ENCODE results near the gene SCAF1. TPM values are rescaled to one million over a fixed set of nuclear protein-coding genes. Genes with fewer than 3 reads are reported as not detected.
"Not testable (repeated sequence)": the region's sequence is repeated elsewhere in the genome, so short reads cannot be mapped to it uniquely, and the experiment has no call there.

The SCAF1 gene
- total RNA-seq, 1 experiment from 2014 or later: 37.0 TPM

DNA sequence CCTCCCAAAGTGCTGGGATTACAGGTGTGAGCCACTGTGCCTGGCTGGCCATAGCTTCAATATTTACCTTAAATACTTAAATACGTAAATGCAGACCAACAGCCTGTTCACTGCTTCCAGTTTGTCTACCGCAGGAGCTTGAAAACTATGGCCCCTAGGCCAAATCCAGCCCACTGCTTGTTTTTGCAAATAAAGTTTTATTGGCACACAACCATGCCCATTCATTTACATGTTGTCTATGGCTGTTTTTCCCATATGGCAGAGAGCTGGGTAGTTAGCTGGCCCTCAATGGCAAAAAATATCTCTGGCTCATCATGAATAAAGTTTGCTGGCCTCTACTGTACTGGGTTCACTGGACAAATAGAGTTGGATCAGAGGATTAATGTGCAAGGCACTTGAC lies 39.2 kb upstream of the SCAF1 start:
- Histone ChIP-seq H3K4me3 (ENCODE audit: insufficient read depth, low read depth, low read length) (no peak overlapping the region), H3K27me3 (ENCODE audit: control insufficient read depth, insufficient read depth, low read length) (no peaks in the 10 kb centered on the region), H3K36me3 (replicated peaks; ENCODE audit: control insufficient read depth, insufficient read depth, low read length) (peaks cover 42% of the 10 kb centered on the region)
- DNase-seq: no peak

DNA sequence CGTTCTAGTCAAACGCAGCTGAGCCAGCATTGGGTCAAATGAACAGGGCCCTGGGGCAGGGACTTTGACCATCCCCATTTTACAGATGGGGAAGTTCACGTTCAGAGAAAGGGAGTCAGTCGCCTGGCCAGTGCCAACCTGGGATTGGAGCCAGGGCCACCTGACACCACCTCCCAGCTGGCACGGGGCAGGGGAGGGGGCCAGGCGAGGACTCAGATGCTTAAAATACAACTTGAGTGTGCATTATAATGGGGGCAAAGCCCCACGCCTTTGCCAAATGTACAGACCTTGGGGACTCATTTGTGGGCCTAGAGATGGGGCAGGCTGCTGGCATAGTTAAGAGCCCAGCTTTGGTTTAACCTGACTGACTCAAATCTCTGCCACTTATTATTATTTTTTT lies 36.4 kb upstream of the SCAF1 start:
- Histone ChIP-seq H3K36me3 (replicated peaks; ENCODE audit: control insufficient read depth, insufficient read depth, low read length) (peaks cover 30% of the 10 kb centered on the region), H3K27me3 (ENCODE audit: control insufficient read depth, insufficient read depth, low read length) (no peaks in the 10 kb centered on the region)
- no peak for DNase-seq

DNA sequence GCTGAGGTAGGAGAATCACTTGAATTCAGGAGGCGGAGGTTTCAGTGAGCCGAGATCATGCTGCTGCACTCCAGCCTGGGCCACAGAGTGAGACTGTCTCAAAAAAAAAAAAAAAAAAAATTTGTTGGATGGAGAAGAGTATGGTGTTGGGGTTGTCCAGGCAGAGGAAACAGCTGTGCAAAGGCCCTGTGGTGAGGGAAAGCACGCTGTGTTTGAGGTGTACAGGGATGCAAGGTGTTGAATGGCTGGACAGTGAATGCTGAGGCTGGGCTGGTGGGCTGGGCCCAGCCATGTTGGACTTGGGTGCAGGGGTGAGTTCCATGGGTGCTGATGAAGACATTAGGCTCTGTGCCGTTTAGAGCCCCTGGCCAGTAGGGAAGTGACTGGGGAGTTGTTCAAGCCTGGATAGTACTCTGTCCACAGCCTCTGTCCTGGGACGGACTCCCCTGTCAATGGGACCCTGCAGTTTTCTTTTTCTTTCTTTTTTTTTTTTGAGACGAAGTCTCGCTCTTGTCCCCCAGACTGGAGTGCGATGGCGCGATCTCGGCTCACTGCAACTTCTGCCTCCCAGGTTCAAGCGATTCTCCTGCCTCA lies 32.4 kb upstream of the SCAF1 start:
- DNase-seq: no peak
- H3K36me3 ChIP-seq (replicated peaks; ENCODE audit: control insufficient read depth, insufficient read depth, low read length): peaks cover 24% of the 10 kb centered on the region
- H3K27me3 ChIP-seq (ENCODE audit: control insufficient read depth, insufficient read depth, low read length): no peaks in the 10 kb centered on the region
- no peak overlapping the region for H3K4me3 ChIP-seq (ENCODE audit: insufficient read depth, low read depth, low read length)

More for the DNA sequence above, 36.4 kb upstream of the SCAF1 start:
- H3K4me3 ChIP-seq (ENCODE audit: insufficient read depth, low read depth, low read length): no peak overlapping the region

DNA sequence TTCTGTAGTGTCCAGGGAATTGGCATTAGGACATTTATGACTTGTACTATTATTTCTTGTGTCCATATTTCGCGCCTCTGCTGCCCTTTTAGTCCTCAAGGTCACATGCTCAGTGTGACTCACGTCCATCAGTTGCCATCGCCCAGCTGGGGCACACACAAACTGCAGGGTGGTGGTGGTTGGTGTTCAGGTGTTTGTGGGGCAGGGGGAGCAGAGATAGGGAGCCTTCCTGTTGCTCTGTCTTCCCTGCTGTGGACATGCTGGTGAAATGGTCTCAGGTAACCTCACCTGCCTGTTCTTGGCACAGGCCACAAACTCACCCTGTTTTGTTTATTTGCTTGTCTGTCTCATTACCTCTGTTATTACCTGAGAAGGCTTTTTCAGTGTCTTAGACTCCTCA lies 28.6 kb upstream of the SCAF1 start:
- Histone ChIP-seq H3K27me3 (ENCODE audit: control insufficient read depth, insufficient read depth, low read length) (no peaks in the 10 kb centered on the region), H3K4me3 (ENCODE audit: insufficient read depth, low read depth, low read length) (no peak overlapping the region), H3K36me3 (replicated peaks; ENCODE audit: control insufficient read depth, insufficient read depth, low read length) (peaks cover 34% of the 10 kb centered on the region)
- DNase-seq: peak; percentile 33

DNA sequence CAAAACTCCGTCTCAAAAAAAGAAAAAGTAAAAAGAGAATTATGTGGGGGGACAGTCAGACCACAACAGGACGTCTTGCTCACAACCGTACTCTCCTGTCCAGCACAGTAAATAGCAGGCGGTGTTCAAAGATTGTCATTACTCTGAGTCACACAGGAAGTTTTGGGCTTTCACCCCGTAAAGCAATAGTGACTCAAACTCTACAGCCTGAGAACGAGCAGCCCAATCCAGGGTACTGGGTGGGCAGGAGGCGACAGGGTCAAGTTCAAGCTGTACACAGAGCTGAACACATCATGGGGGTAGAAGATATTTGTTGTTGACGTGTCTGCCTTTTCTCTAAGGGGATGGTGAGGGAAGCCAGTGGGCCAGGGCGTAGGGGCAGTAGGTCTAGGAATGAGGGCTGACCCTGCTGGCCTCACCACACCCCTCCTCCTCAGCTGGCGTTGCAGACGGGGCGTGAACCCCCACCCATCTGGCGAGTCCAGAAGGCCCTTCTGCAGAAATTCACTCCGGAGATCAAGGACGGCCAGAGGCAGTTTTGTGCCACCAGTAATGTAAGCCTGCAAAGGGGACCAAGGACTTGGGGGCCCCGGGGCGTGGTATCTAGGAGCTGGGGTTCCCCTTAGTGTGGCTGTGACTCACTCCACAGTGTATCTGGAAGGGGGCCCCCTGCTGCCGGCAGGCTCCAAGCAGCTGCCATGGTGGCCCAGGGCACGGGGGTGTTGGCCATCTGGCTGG lies 27.7 kb upstream of the SCAF1 start:
- H3K36me3 ChIP-seq (replicated peaks; ENCODE audit: control insufficient read depth, insufficient read depth, low read length): peaks cover 33% of the 10 kb centered on the region
- H3K27me3 ChIP-seq (ENCODE audit: control insufficient read depth, insufficient read depth, low read length): no peaks in the 10 kb centered on the region
- no peak overlapping the region for H3K4me3 ChIP-seq (ENCODE audit: insufficient read depth, low read depth, low read length)
- DNase-seq: peak; percentile 60

DNA sequence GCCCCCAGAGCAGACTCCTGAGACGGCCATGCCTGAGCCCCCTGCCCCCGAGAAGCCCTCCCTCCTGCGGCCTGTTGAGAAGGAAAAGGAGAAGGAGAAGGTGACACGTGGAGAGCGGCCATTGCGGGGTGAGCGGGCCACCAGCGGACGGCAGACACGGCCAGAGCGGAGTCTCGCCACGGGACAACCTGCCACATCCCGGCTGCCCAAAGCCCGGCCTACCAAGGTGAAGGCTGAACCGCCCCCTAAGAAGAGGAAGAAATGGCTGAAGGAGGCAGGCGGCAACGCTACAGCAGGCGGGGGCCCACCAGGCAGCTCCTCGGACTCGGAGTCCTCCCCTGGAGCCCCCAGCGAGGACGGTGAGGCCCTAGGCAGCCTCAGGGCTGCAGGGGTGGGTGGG lies 26.1 kb upstream of the SCAF1 start:
- H3K36me3 ChIP-seq (replicated peaks; ENCODE audit: control insufficient read depth, insufficient read depth, low read length): peaks cover 36% of the 10 kb centered on the region
- H3K27me3 ChIP-seq (ENCODE audit: control insufficient read depth, insufficient read depth, low read length): no peaks in the 10 kb centered on the region
- DNase-seq: no peak
- no peak overlapping the region for H3K4me3 ChIP-seq (ENCODE audit: insufficient read depth, low read depth, low read length)

DNA sequence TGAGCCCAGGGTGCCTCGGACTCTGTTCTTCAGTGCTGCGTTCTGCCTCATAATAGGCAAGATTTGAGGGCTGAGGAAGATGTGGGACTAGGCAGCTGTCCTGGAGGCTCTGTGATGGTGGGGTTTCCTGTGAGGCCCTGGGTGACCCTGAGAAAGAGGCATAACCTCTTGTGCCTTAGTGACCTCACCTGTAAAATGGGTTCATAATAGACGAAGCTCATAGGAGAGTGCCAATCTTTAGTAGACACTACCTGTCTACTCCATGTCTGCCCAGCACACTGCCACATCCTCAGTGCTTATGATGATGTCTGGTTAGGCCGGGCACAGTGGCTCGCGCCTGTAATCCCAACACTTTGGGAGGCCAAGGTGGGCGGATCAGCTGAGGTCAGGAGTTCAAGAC lies 25.5 kb upstream of the SCAF1 start:
- no peak overlapping the region for H3K4me3 ChIP-seq (ENCODE audit: insufficient read depth, low read depth, low read length)
- H3K27me3 ChIP-seq (ENCODE audit: control insufficient read depth, insufficient read depth, low read length): no peaks in the 10 kb centered on the region
- DNase-seq: no peak
- H3K36me3 ChIP-seq (replicated peaks; ENCODE audit: control insufficient read depth, insufficient read depth, low read length): peaks cover 35% of the 10 kb centered on the region

DNA sequence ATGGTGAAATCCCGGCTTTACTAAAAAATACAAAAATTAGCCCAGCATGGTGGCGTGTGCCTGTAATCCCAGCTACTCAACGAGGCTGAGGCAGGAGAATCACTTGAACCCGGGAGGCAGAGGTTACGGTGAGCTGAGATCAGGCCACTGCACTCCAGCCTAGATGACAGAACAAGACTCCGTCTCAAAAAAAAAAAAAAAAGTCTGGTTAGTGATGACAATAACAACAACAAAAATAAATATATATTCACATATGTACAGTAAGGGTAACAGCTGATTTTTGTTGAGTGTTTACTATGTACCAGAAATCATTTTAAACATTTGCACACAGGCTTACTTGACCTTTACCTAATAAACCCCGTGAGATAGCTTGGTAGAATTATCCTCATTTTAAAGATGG lies 25.1 kb upstream of the SCAF1 start:
- H3K36me3 ChIP-seq (replicated peaks; ENCODE audit: control insufficient read depth, insufficient read depth, low read length): peaks cover 38% of the 10 kb centered on the region
- no peak overlapping the region for H3K4me3 ChIP-seq (ENCODE audit: insufficient read depth, low read depth, low read length)
- DNase-seq: no peak
- H3K27me3 ChIP-seq (ENCODE audit: control insufficient read depth, insufficient read depth, low read length): no peaks in the 10 kb centered on the region

DNA sequence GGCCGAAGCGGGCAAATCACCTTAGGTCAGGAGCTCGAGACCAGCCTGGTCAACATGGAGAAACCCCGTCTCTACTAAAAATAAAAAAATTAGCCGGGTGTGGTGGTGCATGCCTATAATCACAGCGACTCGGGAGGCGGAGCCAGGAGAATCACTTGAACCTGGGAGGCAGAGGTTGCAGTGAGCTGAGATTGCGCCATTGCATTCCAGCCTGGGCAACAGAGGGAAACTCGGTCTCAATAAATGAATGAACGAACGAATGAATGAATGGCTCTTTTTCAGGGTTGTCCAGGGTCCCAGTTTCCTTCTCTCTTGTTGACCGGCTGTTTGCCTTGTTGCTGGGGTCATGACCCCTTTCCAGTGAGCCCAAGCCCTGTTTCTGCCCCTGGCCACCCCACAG lies 24.1 kb upstream of the SCAF1 start:
- H3K27me3 ChIP-seq (ENCODE audit: control insufficient read depth, insufficient read depth, low read length); DNase-seq; H3K4me3 ChIP-seq (ENCODE audit: insufficient read depth, low read depth, low read length): not testable (repeated sequence)
- peaks cover 38% of the 10 kb centered on the region for H3K36me3 ChIP-seq (replicated peaks; ENCODE audit: control insufficient read depth, insufficient read depth, low read length)

DNA sequence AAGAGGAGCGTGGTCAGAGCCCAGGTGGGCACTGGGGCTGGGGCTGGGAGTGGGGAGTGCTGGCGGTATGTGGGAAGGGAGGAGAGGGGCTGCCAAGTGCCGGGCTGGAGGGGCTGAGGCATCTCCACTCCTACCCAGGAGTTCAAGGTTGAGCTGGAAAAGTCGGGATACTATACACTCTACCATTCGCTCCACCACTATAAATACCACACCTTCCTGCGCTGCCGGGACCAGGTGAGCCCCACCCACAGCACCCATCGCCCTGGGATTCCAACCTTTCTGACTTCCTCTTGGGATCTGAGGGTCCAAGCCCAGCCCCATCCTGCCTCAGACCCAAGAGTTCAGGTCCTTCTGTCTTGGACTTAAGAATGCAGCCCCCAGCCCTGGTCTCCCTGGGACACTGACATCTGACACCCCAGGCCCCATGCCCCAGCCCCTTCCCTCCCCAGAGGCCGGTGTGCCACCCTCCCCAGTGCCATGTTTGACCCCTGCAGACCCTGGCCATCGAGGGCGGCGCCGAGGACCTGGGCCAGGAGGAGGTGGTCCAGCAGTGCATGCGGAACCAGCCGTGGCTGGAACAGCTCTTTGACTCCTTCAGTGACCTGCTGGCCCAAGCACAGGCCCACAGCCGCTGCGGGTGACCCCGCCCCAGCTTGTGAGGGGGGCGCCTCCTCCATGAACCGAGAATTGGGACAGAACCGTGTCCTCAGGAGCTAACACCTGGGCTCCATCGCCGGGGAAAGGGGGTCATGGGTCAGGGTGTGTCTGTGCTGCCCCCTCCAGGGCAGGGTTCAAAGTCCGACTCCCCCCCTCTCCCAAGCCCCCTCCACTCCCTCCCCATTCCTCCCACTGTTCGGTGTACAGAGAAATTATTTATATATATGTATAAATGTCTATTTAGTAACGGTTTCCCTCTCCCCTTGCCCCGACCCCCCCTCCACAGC lies 16.8 kb upstream of the SCAF1 start:
- peak; percentile 77 for DNase-seq
- Histone ChIP-seq H3K36me3 (replicated peaks; ENCODE audit: control insufficient read depth, insufficient read depth, low read length) (peaks cover 14% of the 10 kb centered on the region), H3K4me3 (ENCODE audit: insufficient read depth, low read depth, low read length) (no peak overlapping the region), H3K27me3 (ENCODE audit: control insufficient read depth, insufficient read depth, low read length) (no peaks in the 10 kb centered on the region)

DNA sequence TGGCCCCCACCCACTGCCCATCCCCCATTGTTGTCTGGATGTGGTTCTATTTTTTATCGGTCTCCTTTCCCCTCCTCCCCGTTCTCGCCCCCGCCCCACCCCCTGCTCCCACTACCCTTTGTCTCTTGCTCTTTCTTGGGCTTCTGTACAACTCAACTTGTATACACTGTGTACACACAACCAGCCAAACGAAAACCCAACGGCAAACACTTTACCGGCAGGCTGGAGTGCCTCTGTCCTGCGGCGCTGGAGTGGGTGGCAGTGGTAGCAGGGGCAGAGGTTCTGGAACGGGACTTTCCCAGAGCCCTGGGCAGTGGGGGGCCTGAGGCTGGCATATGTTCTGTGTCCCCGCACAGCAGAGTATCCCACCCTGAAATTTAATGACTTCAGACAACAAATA lies 15.8 kb upstream of the SCAF1 start:
- Histone ChIP-seq H3K4me3 (ENCODE audit: insufficient read depth, low read depth, low read length) (no peak overlapping the region), H3K36me3 (replicated peaks; ENCODE audit: control insufficient read depth, insufficient read depth, low read length) (peaks cover 13% of the 10 kb centered on the region), H3K27me3 (ENCODE audit: control insufficient read depth, insufficient read depth, low read length) (no peaks in the 10 kb centered on the region)
- DNase-seq: no peak

DNA sequence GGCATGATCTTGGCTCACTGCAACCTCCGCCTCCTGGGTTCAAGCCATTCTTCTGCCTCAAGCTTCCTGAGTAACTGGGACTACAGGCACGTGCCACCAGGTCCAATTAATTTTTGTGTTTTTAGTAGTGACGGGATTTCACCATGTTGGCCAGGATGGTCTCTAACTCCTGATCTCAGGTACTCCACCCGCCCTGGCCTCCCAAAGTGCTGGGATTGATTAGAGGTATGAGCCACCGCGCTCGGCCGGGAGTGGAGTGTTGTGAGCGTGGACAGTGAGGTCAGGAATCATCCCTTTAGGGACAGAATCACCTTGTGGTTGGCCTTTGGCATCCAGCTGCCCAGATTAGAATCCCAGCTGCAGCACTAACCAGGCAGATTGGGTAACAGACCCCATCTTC lies 12.3 kb upstream of the SCAF1 start:
- H3K4me3 ChIP-seq (ENCODE audit: insufficient read depth, low read depth, low read length): no peak overlapping the region
- H3K27me3 ChIP-seq (ENCODE audit: control insufficient read depth, insufficient read depth, low read length): no peaks in the 10 kb centered on the region
- no peak for DNase-seq
- H3K36me3 ChIP-seq (replicated peaks; ENCODE audit: control insufficient read depth, insufficient read depth, low read length): peaks cover 9% of the 10 kb centered on the region

DNA sequence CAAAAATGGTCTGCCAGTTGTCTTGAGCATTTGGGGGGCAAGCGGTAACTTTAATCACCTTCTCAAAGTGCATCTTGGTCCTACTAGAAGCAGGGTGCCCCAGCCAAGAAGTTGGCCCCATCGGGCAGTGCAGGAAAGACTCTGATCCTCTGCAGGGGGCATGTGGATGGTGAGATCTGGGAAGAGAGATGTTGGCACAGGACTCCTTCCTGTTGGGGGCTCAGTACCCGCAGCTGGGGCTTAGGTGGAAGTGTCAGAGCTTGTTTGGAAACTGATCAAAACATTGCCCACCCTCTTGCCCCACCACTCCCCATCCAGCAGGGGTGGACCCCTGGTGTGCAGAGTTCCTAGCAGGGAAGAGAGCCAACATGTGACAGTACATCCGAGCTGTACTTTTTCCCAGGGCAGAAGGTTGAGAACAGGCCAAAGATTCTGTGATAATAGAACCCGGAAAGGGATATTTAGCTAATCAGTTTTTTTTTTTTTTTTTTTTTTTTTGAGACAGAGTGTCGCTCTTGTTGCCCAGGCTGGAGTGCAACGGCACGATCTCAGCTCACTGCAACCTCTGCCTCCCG lies 10.9 kb upstream of the SCAF1 start:
- H3K4me3 ChIP-seq (ENCODE audit: insufficient read depth, low read depth, low read length): no peak overlapping the region
- peak; percentile 49 for DNase-seq
- no peaks in the 10 kb centered on the region for H3K27me3 ChIP-seq (ENCODE audit: control insufficient read depth, insufficient read depth, low read length)
- peaks cover 9% of the 10 kb centered on the region for H3K36me3 ChIP-seq (replicated peaks; ENCODE audit: control insufficient read depth, insufficient read depth, low read length)

DNA sequence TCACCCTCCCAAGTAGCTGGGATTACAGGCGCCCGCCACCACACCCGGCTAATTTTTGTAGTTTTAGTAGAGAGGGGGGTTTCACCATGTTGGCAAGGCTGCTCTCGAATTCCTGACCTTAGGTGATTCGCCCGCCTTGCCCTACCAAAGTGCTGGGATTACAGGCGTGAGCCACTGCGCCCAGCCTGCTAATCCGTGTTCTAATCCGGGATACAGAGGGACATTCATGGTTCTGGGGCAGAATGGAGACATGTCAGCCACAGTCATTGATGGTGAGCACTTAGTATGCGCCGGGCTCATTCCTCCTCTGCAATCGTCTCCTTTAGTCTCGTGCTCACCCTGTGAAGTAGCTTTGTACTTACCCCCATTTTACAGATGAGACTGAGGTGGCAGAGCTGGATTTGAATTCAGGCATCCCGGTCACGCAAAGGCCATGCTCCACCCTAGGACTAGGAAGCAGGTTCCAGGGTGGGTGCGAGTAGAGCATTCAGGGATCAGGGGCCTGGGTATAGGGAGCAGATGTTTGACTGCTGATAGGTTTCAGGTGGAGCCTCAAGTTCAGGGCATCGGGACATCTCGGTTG lies 10.3 kb upstream of the SCAF1 start:
- Histone ChIP-seq H3K36me3 (replicated peaks; ENCODE audit: control insufficient read depth, insufficient read depth, low read length) (peaks cover 4% of the 10 kb centered on the region), H3K4me3 (ENCODE audit: insufficient read depth, low read depth, low read length) (no peak overlapping the region), H3K27me3 (ENCODE audit: control insufficient read depth, insufficient read depth, low read length) (no peaks in the 10 kb centered on the region)
- DNase-seq: no peak

All from H7 (cell line).